Neural progenitor cell (in vitro differentiated cells): Measurements from ENCODE around the gene ANKRD36.
"Not testable (repeated sequence)": the region's sequence is repeated elsewhere in the genome, so short reads cannot be mapped to it uniquely, and the experiment has no call there.

ENCODE experiments used
- CTCF ChIP-seq: fragments of 200-600 bp; sonication (generic); IDR thresholded peaks from 2 replicates; pipeline ENCODE4 v1.5.1; 2017; ENCODE audit warnings: antibody characterized with exemption, mild to moderate bottlenecking
- EZH2 ChIP-seq: fragments of 200-600 bp; sonication (generic); IDR thresholded peaks from 2 replicates; pipeline ENCODE4 v1.6.1; 2017; ENCODE audit warnings: antibody characterized with exemption, mild to moderate bottlenecking, moderate library complexity
- EZH2phosphoT487 ChIP-seq: fragments of 200-600 bp; sonication (generic); IDR thresholded peaks from 2 replicates; pipeline ENCODE4 v1.6.1; 2017; ENCODE audit warnings: antibody characterized with exemption

- TF ChIP-seq CTCF, EZH2phosphoT487, EZH2: not testable (repeated sequence)
These were observed 120.8 kb downstream of the ANKRD36 start for GRCh38 chr2:97233660-97234295.
